A673 (cell line): ENCODE results near the gene ZYG11A.

Experiments
- CTCF ChIP-seq: fragments of 300-800, 200-600 bp; sonication (generic); conservative IDR thresholded peaks from 2 replicates; pipeline ENCODE4 v1.5.1; 2017; ENCODE audit warnings: low read depth, mild to moderate bottlenecking, antibody characterized with exemption, low read length, moderate library complexity, mixed read lengths
- EZH2 ChIP-seq: fragments of 200-600 bp; sonication (generic); IDR thresholded peaks from 2 replicates; pipeline ENCODE4 v1.6.1; 2017; ENCODE audit warnings: borderline replicate concordance, low read depth, mild to moderate bottlenecking, mixed read lengths, antibody characterized with exemption, low read length; ENCODE audit not compliant: poor library complexity, severe bottlenecking

DNA sequence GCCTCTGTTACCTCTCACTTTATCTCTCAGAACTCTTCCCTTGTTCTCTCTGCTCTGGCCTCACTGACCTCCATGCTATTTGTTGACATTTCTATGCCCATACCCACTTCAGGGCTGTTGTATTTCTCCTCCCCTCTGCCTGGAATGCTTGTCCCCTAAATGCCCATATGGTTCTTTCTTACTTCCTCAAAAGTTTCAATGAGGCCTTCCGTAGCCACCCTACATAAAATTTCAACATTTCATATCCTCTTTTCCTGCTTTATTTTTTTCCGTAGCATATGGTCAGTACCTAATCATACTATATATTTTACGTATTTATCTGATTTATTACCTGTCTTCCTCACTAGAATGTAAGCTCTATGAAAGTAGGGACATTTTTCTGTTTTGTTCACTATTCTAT is 47.1 kb upstream of the ZYG11A start:
- no peak for TF ChIP-seq EZH2
- TF ChIP-seq CTCF = no peak
